Measurements from ENCODE around the gene RIPK4.

DNA sequence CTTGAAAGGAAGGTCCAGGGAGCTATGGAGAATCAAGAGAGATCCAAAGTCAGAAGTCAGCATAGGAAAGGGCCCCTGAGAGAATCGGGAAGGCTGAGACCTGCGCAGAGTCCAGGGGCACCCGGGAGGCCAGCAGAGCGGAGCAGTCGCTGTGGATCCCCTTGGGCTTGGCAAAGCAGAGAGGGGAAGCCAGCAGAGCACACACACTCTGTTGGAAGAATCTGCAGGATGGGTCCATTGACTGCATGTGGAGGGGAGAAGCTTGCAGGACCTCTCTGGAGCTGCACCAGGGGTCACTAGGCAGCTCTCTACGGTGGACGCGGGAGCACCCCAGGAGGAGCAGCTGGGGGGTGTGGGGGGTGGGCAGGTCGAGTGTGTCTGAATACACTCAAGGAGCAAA, 6.4 kb downstream of the RIPK4 start:
- TF ChIP-seq, protein P1, sequence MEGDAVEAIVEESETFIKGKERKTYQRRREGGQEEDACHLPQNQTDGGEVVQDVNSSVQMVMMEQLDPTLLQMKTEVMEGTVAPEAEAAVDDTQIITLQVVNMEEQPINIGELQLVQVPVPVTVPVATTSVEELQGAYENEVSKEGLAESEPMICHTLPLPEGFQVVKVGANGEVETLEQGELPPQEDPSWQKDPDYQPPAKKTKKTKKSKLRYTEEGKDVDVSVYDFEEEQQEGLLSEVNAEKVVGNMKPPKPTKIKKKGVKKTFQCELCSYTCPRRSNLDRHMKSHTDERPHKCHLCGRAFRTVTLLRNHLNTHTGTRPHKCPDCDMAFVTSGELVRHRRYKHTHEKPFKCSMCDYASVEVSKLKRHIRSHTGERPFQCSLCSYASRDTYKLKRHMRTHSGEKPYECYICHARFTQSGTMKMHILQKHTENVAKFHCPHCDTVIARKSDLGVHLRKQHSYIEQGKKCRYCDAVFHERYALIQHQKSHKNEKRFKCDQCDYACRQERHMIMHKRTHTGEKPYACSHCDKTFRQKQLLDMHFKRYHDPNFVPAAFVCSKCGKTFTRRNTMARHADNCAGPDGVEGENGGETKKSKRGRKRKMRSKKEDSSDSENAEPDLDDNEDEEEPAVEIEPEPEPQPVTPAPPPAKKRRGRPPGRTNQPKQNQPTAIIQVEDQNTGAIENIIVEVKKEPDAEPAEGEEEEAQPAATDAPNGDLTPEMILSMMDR (IDR thresholded peaks at IDR 0.05): no peak
- TF ChIP-seq POLR2A (IDR thresholded peaks at IDR 0.05) (no peak), EP300 (IDR thresholded peaks at IDR 0.05; ENCODE audit: low read depth) (no peak)

All from transverse colon (tissue), 3 donors.